ENCODE data around the gene JUP.

Gene JUP

DNA sequence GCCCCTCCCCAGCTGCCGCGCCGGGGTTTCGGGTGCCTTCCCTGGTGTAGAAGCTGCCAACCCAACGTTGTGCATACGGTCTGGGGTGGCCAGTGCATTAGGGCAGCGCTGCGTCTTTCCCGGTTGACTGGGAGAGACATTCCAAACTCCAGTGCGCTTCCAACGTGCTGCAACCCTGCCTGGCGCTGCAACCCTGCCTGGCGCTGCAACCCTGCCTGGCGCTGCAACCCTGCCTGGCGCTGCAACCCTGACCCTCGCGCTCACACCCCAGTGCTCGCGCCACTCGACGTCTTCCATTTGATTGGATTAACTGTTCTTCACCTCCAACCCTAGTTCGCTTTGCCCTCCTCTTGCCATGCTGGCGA lies 51.6 kb downstream of the JUP start:
- in situ Hi-C loops (cut with MboI; ENCODE audit: low pct_unique_long_range_greater_than_20kb, low sequenced_read_pairs, unreplicated experiment) = loop anchor here (5.0 to 25.0 kb wide), 2 partner anchors 67 to 377 kb away; partner anchors contain the start of genes DHX58, HSPB9 and KAT2A
- TF ChIP-seq, protein P1, sequence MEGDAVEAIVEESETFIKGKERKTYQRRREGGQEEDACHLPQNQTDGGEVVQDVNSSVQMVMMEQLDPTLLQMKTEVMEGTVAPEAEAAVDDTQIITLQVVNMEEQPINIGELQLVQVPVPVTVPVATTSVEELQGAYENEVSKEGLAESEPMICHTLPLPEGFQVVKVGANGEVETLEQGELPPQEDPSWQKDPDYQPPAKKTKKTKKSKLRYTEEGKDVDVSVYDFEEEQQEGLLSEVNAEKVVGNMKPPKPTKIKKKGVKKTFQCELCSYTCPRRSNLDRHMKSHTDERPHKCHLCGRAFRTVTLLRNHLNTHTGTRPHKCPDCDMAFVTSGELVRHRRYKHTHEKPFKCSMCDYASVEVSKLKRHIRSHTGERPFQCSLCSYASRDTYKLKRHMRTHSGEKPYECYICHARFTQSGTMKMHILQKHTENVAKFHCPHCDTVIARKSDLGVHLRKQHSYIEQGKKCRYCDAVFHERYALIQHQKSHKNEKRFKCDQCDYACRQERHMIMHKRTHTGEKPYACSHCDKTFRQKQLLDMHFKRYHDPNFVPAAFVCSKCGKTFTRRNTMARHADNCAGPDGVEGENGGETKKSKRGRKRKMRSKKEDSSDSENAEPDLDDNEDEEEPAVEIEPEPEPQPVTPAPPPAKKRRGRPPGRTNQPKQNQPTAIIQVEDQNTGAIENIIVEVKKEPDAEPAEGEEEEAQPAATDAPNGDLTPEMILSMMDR (IDR thresholded peaks at IDR 0.05; ENCODE audit: extremely low read depth, insufficient read depth, missing control alignments) = no peak
- no peak for DNase-seq (ENCODE audit: low spot score)

DNA sequence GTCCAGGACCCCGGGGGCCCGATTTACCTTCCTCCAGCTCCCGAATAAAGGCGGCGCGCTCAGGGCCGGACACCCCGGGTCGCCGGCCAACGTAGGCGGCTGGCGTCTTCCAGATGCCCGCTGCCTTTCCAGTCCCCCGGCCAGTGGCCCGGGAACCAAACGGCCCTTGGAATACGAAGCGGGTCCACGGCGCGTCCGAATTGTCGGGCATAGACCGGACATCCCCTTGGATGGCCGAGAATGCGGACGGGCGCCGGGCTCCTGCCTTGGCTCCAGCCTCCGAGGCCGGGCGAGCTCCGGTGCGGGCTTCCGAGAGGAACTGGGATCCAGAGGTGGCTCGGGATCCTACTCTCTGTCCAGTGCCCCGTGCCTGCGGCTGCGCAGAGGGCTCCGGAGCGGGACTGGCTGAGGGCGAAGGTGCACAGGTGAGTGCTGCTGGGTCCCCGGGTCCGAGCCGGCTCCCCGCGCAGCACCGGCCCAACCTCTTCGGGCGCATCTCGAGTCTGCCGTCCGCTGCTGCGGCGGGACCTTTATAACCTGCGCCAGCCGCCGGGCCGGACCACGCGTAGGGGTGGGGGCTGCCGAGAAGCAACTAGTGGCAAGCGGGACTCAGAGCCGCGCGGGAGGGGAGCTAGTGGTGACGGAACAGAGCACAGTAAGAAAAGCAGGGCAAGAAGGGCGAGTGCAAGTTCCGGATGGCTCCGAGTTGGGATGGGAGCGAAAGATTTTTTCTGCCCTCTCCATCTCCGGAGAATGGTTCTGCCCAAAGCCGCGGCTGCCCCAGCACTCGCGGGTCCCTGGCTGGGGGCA lies 52.2 kb downstream of the JUP start, which contains the start of gene HAP1:
TSS of gene HAP1 (minus strand) at position 505 of the 810 bp plus-strand sequence. CDS start at position 496, 9 bp downstream.
- TF ChIP-seq, protein P1 (IDR thresholded peaks at IDR 0.05; ENCODE audit: extremely low read depth, insufficient read depth, missing control alignments) = no peak
- no peak for DNase-seq (ENCODE audit: low spot score)
- in situ Hi-C loops (cut with MboI; ENCODE audit: low pct_unique_long_range_greater_than_20kb, low sequenced_read_pairs, unreplicated experiment) = loop anchor here (25.0 kb wide), 1 partner anchor 378 kb away; the partner anchor contains the start of genes DHX58, HSPB9 and KAT2A

- TF ChIP-seq, protein P1 (IDR thresholded peaks at IDR 0.05; ENCODE audit: extremely low read depth, insufficient read depth, missing control alignments) = no peak
- no peak for DNase-seq (ENCODE audit: low spot score)
- in situ Hi-C loops (cut with MboI; ENCODE audit: low pct_unique_long_range_greater_than_20kb, low sequenced_read_pairs, unreplicated experiment) = loop anchor here (25.0 kb wide), 1 partner anchor 379 kb away; the partner anchor contains the start of genes DHX58, HSPB9 and KAT2A
Observed at GRCh38 chr17:41733348-41734138, 53.0 kb downstream of the JUP start.

GRCh38 chr17:41731836-41732235 lies 54.7 kb downstream of the JUP start:
- DNase-seq (ENCODE audit: low spot score) = no peak
- TF ChIP-seq, protein P1 (IDR thresholded peaks at IDR 0.05; ENCODE audit: extremely low read depth, insufficient read depth, missing control alignments) = no peak
- in situ Hi-C loops (cut with MboI; ENCODE audit: low pct_unique_long_range_greater_than_20kb, low sequenced_read_pairs, unreplicated experiment) = loop anchor here (25.0 kb wide), 1 partner anchor 380 kb away; the partner anchor contains the start of genes DHX58, HSPB9 and KAT2A

DNA sequence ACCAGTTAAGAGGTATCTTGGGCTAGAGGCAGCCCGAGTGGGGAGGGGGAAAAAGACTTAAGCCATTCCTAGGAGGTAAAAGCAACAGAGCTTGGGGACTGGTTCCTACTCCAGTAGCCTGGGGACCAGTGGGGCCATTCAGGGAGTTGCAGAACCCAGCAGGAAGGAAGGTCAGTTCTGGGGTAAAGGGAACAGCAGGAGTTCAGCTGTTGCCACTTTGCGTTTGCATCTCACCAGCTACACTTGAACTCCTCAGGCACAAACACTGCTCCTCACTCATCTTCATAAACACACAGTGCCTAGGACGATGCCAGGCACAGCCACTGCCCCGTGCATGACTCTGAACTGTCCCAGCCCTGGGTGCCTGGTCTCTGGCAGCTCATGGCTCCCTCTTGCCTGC lies 56.0 kb downstream of the JUP start:
- no peak for DNase-seq (ENCODE audit: low spot score)
- TF ChIP-seq, protein P1 (IDR thresholded peaks at IDR 0.05; ENCODE audit: extremely low read depth, insufficient read depth, missing control alignments) = no peak
- in situ Hi-C loops (cut with MboI; ENCODE audit: low pct_unique_long_range_greater_than_20kb, low sequenced_read_pairs, unreplicated experiment) = loop anchor here (25.0 kb wide), 1 partner anchor 382 kb away; the partner anchor contains the start of genes DHX58, HSPB9 and KAT2A

GRCh38 chr17:41728056-41728455 lies 58.5 kb downstream of the JUP start:
- TF ChIP-seq, protein P1 (IDR thresholded peaks at IDR 0.05; ENCODE audit: extremely low read depth, insufficient read depth, missing control alignments) = no peak
- no peak for DNase-seq (ENCODE audit: low spot score)
- in situ Hi-C loops (cut with MboI; ENCODE audit: low pct_unique_long_range_greater_than_20kb, low sequenced_read_pairs, unreplicated experiment) = loop anchor here (25.0 kb wide), 1 partner anchor 384 kb away; the partner anchor contains the start of genes DHX58, HSPB9 and KAT2A
